Mucosa of stomach (tissue), 1 donor: ENCODE measurements around the gene ST3GAL6.

Source experiments
- H3K27me3 ChIP-seq: one replicate; pipeline ENCODE4 v1.7.0; 2013; ENCODE audit warnings: mild to moderate bottlenecking, low read length; ENCODE audit not compliant: control insufficient read depth, insufficient read depth
- H3K36me3 ChIP-seq: one replicate; pipeline ENCODE4 v1.7.0; 2013; ENCODE audit warnings: low read length; ENCODE audit not compliant: control insufficient read depth, insufficient read depth
- H3K4me1 ChIP-seq: one replicate; pipeline ENCODE4 v1.7.0; 2013; ENCODE audit warnings: mild to moderate bottlenecking, low read length; ENCODE audit not compliant: control insufficient read depth, insufficient read depth
- H3K4me3 ChIP-seq: one replicate; pipeline ENCODE4 v1.7.0; 2013; ENCODE audit warnings: low read length
- H3K9ac ChIP-seq: one replicate; pipeline ENCODE4 v1.7.0; 2013; ENCODE audit warnings: mild to moderate bottlenecking, low read length, moderate library complexity
- H3K9me3 ChIP-seq: one replicate; pipeline ENCODE4 v1.7.0; 2013; ENCODE audit warnings: mild to moderate bottlenecking, low read length, moderate library complexity; ENCODE audit not compliant: control insufficient read depth
- donor health status: Pancreatic carcinoma.

The ST3GAL6 gene

GRCh38 chr3:98764472-98764884, 1.3 kb downstream of the ST3GAL6 start:
- Histone ChIP-seq H3K4me1 (no peaks in the 10 kb centered on the region), H3K36me3 (no peaks in the 10 kb centered on the region)

GRCh38 chr3:98765721-98766120, 2.6 kb downstream of the ST3GAL6 start:
- Histone ChIP-seq H3K4me3 (no peak overlapping the region), H3K9ac (no peak overlapping the region), H3K36me3 (no peaks in the 10 kb centered on the region), H3K9me3 (no peaks in the 10 kb centered on the region), H3K4me1 (peaks cover 6% of the 10 kb centered on the region), H3K27me3 (no peaks in the 10 kb centered on the region)

More at GRCh38 chr3:98764472-98764884, 1.3 kb downstream of the ST3GAL6 start:
- H3K4me3 ChIP-seq, result no peak overlapping the region
- H3K9me3 ChIP-seq, result no peaks in the 10 kb centered on the region
- no peak overlapping the region for H3K9ac ChIP-seq
- H3K27me3 ChIP-seq, result no peaks in the 10 kb centered on the region

- Histone ChIP-seq H3K4me3 (no peak overlapping the region), H3K27me3 (no peaks in the 10 kb centered on the region), H3K36me3 (no peaks in the 10 kb centered on the region), H3K4me1 (peaks cover 9% of the 10 kb centered on the region), H3K9me3 (no peaks in the 10 kb centered on the region), H3K9ac (no peak overlapping the region)
These were observed 3.8 kb downstream of the ST3GAL6 start for GRCh38 chr3:98766924-98767323.

DNA sequence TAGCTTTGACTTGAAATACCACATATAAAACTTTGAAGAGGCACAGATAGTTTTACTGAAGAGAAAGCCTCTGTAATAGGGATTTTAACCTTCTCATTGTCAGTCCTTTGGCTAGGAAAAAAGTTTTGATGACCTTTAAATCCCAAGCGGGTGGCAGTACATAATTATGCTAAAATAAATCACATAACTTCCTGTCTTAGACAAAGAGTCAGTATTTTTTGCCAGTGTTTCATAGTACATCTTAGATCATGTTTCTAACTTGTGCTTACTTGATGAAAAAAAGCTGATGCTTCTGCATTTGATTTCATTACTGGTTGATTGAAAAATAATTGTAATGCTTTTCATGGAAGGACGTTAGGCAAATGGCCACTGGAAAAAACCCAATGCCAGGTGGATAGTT, 5.8 kb downstream of the ST3GAL6 start:
- H3K27me3 ChIP-seq, result no peaks in the 10 kb centered on the region
- H3K36me3 ChIP-seq, result no peaks in the 10 kb centered on the region
- no peak overlapping the region for H3K4me3 ChIP-seq
- H3K9me3 ChIP-seq, result no peaks in the 10 kb centered on the region
- peaks cover 9% of the 10 kb centered on the region for H3K4me1 ChIP-seq
- no peak overlapping the region for H3K9ac ChIP-seq

GRCh38 chr3:98769448-98769847, 6.3 kb downstream of the ST3GAL6 start:
- Histone ChIP-seq H3K4me3 (no peak overlapping the region), H3K9me3 (no peaks in the 10 kb centered on the region), H3K36me3 (no peaks in the 10 kb centered on the region), H3K4me1 (peaks cover 9% of the 10 kb centered on the region), H3K27me3 (no peaks in the 10 kb centered on the region), H3K9ac (no peak overlapping the region)

DNA sequence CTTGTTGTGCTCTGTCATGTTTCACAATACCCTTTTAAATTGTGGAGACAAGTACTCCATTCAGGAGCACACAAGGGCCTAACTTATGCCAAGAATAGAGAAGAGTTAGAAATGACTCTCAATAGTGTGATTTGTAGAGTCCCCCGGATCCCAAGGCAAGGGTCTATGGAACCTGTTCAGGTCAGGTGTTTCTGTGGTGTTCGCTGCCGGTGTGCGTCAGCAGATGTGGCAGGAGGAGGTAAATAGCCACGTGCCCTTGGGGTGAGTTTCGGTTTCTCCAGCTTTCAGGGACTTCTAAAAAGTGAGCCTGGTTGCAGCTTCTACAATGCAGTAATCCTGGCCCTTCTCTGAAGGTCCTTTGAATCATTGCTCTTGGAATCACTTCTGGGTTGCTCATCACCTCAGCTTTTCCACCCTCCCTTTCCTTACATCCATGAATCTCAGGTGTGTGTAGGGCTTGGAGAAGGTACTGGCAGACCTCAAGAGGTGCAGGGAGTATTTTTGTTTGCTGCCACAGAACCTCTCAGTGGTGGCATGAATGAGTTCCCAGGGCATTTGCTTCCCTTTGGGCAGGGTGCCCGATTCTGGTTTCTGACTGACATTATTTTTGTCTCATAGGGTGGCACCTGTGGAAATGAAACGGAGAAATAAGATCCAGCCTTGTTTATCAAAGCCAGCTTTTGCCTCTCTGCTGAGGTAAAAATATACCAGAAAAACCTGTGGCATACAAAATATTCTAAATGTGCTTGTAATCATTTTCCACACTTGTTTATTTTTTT, 7.3 kb downstream of the ST3GAL6 start:
- H3K9me3 ChIP-seq, result no peaks in the 10 kb centered on the region
- no peaks in the 10 kb centered on the region for H3K36me3 ChIP-seq
- peaks cover 9% of the 10 kb centered on the region for H3K4me1 ChIP-seq
- H3K4me3 ChIP-seq, result no peak overlapping the region
- no peak overlapping the region for H3K9ac ChIP-seq
- no peaks in the 10 kb centered on the region for H3K27me3 ChIP-seq

DNA sequence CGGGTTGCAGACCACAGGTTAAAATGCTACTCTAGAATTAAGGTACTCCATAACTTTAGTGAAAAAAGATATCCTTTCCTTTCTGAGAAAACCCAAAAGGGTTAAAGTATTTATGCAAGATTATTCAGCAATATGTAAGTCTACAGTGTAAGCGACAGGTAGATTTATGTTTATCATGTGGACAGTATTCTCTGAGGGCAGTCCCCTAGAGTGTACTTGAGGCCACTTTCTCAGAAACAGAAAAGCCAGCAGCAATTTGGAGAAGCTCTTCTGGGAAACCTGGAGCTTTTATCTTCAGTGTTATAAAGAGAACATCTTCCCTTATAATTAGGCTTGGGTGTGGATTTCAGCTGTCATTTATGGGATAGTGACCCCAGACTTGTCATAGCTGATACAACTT, 8.9 kb downstream of the ST3GAL6 start:
- no peak overlapping the region for H3K9ac ChIP-seq
- H3K4me3 ChIP-seq, result no peak overlapping the region
- H3K27me3 ChIP-seq, result no peaks in the 10 kb centered on the region
- no peaks in the 10 kb centered on the region for H3K9me3 ChIP-seq
- H3K4me1 ChIP-seq, result peaks cover 11% of the 10 kb centered on the region
- no peaks in the 10 kb centered on the region for H3K36me3 ChIP-seq

DNA sequence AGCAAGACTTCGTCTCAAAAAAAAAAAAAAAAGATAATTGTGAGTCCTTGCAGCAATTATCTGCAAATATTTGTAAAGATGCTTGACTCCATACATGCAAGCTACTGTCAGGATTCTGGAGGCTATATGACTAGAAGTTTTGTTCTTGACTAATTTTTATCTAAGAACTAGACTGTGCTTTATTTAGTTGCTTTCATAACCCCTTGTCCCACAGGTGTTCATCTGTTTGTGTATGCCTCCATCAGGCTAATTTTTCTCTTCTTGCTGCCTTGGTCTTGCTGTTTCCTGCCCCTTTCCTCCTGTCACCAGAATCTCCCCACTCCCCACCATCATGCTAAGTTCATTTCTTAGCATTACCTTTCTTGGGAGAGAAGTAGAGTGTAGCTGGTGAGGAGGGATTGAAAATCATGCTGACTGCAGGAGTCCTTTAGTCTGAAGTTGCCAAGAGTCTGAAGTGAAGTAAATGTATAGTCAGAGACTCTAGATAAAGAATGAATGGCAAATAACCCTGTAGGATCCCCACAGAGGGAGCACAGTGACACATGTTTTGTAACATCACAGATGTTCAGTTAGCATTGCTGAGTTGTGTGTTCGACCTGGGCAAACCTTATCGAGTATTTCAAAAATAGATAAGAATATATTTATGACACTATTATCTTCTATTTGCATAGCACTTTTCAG, 12.5 kb downstream of the ST3GAL6 start:
- Histone ChIP-seq H3K27me3 (no peaks in the 10 kb centered on the region), H3K9ac (no peak overlapping the region), H3K36me3 (no peaks in the 10 kb centered on the region), H3K4me3 (no peak overlapping the region), H3K4me1 (peaks cover 20% of the 10 kb centered on the region), H3K9me3 (no peaks in the 10 kb centered on the region)

DNA sequence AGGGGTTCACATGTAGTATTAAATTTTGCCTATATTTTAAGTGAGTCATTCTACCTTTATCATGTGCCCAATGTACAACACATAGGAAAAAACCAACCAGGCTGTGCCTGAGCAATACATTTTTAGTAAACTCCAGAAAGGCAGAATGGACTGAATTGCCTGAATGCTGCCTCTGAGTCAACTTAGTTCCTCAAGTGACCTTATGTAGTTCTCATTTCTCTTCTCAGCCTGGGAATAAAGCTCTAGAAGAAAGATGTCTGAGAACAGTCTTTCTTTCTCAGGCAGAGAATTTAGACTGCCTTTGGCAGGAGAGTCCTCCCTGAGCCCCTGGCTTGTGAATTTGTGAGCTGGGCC, 13.0 kb downstream of the ST3GAL6 start:
- peaks cover 16% of the 10 kb centered on the region for H3K4me1 ChIP-seq
- no peak overlapping the region for H3K4me3 ChIP-seq
- no peaks in the 10 kb centered on the region for H3K36me3 ChIP-seq
- no peaks in the 10 kb centered on the region for H3K27me3 ChIP-seq
- H3K9ac ChIP-seq, result no peak overlapping the region
- no peaks in the 10 kb centered on the region for H3K9me3 ChIP-seq

DNA sequence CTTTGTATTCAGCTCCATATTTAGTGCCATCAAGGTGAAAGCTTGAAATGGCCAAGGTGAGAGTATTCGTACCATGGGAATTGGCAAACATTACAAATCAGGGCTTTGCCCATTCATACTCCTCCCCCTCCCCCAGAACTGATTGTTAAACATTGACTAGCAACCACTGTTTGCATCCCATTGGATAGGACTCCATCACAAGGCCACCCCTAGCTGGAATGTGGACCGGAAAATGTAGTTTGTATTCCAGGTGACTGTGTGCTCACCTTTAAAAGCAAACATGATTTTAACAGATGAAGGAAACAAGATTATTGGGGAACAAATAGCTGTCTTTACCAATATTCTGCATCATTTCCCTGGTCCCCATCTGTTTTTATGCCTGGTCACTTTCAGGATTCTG, 14.1 kb downstream of the ST3GAL6 start:
- no peaks in the 10 kb centered on the region for H3K27me3 ChIP-seq
- H3K4me1 ChIP-seq, result peaks cover 16% of the 10 kb centered on the region
- H3K4me3 ChIP-seq, result no peak overlapping the region
- no peak overlapping the region for H3K9ac ChIP-seq
- H3K9me3 ChIP-seq, result no peaks in the 10 kb centered on the region
- no peaks in the 10 kb centered on the region for H3K36me3 ChIP-seq

DNA sequence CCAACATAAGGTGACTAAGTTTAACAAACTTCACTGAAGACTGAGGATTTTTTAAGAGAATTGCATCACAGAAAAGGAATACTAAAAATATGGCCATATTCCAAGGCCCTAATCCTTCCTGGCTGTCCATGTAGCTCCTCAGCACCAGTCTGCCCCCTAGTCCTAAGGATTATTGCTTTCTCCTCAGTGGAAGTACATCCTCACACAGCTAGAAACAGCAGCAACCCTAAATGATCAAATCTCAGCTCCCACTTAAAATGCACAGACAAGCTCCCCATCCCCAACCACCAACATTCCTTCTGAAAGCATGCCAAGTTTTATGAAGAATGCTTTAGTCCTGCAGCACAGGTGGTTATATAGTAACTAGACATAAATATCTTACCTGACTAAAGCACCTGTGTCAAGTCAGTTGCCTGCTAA, 14.7 kb downstream of the ST3GAL6 start:
- Histone ChIP-seq H3K36me3 (no peaks in the 10 kb centered on the region), H3K4me3 (no peak overlapping the region), H3K9ac (no peak overlapping the region), H3K4me1 (peaks cover 16% of the 10 kb centered on the region), H3K9me3 (no peaks in the 10 kb centered on the region), H3K27me3 (no peaks in the 10 kb centered on the region)

GRCh38 chr3:98778383-98778782, 15.2 kb downstream of the ST3GAL6 start:
- H3K4me3 ChIP-seq, result no peak overlapping the region
- no peaks in the 10 kb centered on the region for H3K9me3 ChIP-seq
- no peaks in the 10 kb centered on the region for H3K36me3 ChIP-seq
- H3K4me1 ChIP-seq, result peaks cover 16% of the 10 kb centered on the region
- no peaks in the 10 kb centered on the region for H3K27me3 ChIP-seq
- H3K9ac ChIP-seq, result no peak overlapping the region
